ENCODE results near the gene IER3IP1.

Gene IER3IP1

DNA sequence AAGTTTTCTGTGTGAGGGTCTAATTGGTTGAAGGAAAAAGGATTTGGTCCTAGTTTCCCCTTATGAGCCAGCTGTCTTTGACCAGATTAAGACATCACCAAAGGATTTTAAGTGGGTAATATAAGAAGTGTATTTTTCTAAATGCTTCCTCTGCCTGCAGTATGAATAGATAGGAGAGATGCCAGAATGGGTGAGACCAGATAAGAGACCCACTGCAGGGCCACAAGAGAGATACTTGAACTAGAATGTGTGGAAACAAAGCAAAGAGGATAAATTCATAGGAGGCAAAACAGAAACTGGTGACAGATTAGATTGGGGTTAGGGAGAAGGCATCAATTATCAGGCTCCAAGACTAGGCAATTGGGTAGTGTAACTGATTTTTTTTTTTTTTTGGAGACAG lies 24.7 kb downstream of the IER3IP1 start:
- no peak for DNase-seq

- DNase-seq: peak; percentile 12
Observed at GRCh38 chr18:47150824-47151366, 25.3 kb downstream of the IER3IP1 start.

- peak; percentile 90 for DNase-seq
Observed at GRCh38 chr18:47150029-47150823, 25.9 kb downstream of the IER3IP1 start, which contains the start of gene HDHD2. TSS of gene HDHD2 (minus strand) at chr18:47150500. CDS start at chr18:47136439, 14,061 bp downstream.

DNA sequence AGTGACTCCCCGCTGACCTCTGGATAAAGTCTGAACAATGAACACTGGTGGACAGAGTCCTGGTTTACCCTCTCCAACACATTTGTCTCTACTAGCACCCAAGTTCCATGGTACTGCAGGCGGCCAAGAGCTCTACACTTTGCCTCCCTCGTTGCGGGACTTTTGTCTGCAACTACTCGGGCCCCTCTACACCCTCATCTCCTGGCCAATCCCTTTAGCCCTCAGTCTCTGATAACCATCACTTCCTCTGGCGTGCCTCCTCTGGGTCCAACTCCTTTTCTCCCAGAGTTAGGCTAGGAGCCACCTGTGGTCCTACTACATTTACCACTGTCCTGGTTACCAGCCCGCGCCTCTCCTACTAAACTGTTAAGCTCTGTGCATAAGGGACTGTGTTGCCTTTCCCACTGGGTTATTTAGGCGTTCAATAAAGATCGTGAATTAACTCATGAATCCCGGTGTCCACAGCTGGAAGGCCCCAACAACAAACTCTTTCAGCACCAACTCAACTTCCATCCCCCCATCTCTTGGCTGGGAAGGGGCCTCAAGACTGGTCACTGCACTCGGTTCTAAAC lies 26.6 kb downstream of the IER3IP1 start:
- DNase-seq: no peak

DNA sequence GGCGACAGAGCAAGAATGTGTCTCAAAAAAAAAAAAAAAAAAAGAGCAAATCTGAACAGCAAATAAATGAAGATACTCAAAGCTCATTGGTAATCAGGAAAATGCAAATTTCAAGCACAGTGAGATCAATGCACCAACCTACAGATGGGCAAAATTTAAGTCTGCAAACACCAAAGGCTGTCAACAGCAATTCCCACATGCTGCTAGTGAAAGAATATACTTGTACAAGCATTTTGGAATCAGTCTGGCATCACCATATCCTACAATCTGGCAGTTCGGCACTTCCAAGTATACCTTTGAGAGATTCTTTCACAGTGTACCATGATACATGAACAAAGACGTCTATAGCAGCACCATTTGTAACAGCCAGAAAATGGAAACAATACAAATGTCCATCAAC lies 30.0 kb downstream of the IER3IP1 start:
- no peak for DNase-seq

DNA sequence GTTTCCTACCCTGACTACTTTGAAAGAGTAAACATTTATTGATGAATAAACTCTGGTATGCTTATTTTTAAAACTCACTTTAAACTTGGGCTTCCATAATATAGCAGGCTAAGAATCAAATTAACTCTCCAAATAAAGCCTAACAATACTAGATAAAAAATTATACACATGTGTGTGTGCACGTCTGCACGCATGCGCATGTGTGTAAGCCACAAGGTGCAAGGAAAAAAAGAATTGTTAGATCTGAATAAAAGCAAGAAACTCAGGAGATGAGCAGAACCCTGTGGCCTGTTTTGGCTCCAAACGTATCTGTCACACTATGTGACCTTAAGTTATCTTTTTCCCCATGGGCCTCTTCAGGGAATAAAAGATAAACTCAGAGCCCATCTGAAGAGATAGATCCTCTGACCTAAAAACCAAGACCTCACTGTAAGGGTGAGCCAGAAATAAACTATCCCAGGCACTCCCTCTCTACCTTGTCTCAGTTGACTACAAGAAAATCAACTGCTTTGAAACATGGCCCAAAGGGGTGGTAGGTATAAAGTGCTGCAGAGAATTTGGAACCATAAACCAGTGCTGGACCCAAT lies 32.2 kb downstream of the IER3IP1 start:
- DNase-seq: no peak

GRCh38 chr18:47143153-47143552 lies 33.0 kb downstream of the IER3IP1 start:
- DNase-seq: no peak

GRCh38 chr18:47141289-47141688 lies 34.9 kb downstream of the IER3IP1 start:
- DNase-seq: no peak

DNA sequence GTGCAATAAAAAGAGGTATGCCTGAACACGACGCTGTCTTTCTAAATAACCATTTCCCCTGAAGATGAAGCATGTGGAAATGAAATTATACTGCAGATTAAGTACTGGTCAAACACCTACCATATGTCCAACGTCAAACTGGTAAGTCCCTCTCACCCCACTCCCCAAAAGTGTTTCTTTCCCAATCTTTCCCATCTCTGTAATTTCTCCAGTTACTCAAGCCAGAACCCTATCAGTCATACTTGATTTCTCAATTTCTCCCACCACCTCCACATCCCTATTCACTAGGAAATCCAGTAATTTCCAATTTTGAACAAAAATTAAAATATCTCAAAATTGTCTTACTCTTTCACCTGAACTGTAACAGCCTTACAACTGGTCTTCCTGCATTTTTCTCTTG lies 55.0 kb downstream of the IER3IP1 start:
- peak; percentile 3 for DNase-seq

DNA sequence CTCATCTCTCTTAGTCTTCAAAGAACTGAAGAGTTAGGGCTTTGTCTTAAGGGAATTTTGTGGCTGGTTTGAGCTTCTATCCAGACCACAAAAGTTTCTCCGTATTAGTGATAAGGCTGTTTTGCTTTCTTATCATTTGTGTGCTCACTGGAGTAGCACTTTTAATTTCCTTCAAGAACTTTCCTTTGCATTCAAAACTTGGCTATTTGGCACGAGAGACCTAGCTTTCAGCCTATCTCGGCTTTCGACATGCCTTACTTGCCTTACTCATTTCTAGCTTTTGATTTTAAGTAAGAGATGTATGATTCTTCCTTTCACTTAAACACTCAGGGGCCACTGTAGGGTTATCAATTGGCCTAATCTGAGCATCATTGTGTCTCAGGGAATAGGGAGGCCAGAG lies 55.7 kb downstream of the IER3IP1 start:
- no peak for DNase-seq

- DNase-seq: no peak
Observed at GRCh38 chr18:47118981-47119380, 57.2 kb downstream of the IER3IP1 start.

GRCh38 chr18:47115205-47115604 lies 61.0 kb downstream of the IER3IP1 start:
- DNase-seq: no peak

DNA sequence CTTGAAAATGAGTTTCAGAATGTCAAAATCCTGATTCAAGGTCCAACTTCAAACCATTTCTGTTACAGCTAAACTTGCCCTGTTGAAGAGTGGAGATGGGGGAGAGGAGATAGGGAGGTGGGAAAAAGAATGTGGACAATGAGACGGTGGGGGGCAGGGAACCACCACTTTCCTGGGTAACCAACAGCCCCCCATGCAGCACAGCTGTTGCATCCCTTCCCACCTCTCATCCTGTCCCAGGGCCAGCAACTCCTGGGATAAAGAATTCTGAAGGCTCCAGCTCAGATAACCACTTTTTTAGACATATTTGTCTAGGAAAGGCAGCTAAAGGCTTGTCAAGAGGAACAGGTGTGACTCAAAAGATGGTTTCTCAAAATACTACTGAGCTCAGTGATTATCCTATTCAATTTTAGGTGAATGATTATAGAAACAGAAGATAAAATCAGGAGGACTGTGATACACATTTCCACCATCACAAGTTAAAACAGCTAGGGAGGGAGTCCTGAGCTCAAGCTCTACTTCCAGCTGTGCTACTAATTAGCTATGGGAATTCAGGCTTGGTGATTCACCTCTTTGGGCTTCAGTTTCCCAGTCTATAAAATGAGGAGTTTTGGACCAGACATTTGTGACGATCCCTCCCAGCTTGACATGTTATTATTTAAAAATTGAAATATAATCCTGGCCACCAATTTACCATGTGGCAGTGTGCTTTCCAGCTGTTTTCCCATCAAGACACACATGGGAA lies 62.2 kb downstream of the IER3IP1 start:
- DNase-seq: no peak

DNA sequence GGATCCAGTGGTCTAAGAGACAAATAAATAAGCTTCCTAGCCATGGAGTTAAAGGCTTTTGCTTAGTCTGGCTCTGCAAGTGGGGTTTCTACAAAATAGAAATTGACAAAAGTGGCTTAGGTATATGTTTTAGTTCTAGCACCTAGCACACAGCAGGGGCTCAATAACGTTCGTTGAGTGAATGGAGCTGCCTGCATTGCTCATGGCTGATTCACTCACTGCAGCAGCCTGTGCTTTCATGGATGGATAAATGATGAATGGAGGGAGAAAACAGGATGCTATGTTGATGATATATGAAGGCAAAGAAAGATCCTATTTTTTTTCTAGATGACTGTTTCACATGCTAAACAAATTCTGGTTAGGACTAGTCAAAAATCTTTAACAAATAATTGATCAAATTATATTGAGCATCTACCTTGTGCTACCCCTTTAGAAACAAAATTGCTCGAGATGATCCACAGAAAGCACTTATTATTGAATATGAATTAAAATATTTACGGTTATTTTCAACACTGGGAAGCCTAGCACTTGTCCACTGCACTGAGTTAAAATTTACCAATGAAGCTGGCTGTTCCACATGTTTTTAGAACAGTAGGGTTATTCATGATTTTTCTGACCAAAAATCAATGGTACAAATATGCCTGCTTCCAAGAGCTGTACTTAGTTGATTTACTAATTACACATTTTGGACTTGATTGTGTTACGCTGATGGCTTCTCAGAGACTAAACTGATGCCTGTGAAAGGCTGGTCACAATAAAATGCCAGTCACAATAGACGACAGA lies 65.5 kb downstream of the IER3IP1 start:
- DNase-seq: no peak

GRCh38 chr18:47109720-47110119 lies 66.4 kb downstream of the IER3IP1 start:
- DNase-seq: no peak

DNA sequence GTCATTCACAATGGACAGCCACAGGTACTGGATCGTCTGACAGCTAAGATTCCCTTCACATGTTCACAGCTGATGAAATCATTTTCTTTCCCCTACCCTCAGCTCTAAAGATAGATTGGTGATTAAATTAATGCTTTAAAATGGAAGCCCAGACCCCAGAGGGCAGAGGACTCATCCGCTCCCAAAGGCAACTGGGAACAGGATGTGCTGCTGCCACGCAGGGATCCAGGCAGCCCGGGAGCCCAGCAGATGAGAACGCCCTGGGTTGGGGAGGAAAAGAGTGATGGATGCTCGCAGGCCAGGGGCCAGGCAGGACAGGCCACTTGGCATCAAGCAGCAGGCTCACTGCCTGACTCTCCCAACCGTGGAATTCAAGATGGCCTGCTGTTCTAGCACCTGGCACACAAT lies 67.2 kb downstream of the IER3IP1 start:
- no peak for DNase-seq

DNA sequence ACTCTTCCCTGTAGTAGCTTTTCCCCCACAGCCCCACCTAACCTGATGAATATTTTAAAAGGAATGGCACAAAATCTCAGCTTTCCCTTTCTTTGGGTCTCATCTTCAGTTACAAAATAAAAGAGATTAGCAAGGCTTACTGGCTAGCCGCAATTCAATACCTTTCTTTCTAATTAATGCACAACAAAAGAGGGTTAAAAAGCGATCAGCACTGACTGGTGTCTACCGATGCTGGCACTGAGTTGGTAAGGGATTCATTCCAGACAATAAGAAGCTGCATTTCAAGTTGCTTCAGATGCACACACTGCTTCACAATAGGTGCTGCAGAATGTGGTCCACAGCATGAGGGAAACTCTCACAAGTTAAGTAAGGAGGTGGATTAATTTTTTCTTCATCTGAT lies 67.8 kb downstream of the IER3IP1 start:
- DNase-seq: no peak

All from suppressor macrophage treated with lipopolysaccharide for 4 hours (primary cell).